GM21529 (cell line): Measurements from ENCODE around the gene PARVB.

ENCODE experiments used
- ATAC-seq: cut with Tn5 transposase; IDR thresholded peaks from one replicate; pipeline ENCODE4 v1.9.1; 2021; ENCODE audit not compliant: unreplicated experiment

The PARVB gene

DNA sequence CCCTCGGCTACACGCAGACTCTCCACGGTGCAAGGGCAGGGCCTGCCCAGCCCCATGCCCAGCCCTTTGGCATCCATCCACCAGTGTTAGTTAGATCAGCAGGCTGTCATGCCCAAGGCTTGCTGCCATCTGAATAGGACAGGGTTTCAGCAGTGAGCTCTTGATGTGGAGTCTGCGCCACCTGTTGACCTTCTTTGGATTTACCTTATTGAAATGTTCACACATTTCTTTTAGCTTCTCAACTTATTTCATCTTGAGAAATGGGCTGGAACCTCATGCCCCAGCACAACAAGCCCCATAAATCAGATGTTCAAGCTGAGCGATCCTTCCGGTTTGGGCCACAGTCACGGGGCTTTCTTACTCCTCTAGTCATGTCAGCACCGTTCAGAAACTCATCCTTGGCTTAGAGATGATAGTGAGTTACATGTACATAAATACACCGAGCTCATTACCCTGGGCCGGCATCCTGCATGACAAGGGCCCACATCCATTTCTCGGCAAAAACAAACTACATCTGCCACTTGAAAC lies 61.7 kb downstream of the PARVB start:
- ATAC-seq = no peak

GRCh38 chr22:44086271-44087088 lies 62.4 kb downstream of the PARVB start:
- ATAC-seq = no peak

- ATAC-seq = no peak
Measured at GRCh38 chr22:44087089-44087430, 63.0 kb downstream of the PARVB start.

DNA sequence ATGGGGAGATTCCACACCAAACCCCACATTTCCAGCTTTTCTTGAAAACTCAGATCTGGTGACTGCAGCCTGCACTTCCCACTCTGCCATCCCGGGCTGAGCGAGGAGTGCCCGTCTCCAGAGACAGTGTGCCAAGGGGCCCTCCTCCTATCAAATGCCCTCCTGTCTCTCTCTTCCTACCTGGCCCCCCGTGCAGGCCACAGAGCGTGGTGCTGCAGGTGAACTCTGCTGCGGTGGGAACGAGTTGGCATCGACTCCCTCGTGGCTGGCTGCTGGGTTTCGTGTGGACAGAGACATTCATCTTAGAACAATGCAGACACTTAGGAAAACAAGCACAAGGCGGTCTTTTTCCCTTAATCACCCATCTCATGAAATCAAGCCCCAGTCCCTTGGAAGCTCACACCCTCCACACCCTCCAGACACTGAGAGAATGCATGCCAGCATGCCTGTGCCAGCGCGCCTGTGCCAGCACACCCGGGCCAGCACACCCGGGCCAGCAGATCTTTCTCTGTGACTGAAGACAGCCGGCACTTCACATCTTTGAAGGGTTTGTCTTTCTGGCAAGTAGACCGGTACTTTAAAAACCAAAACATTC lies 65.0 kb downstream of the PARVB start:
- no peak for ATAC-seq

GRCh38 chr22:44089717-44090570 lies 65.8 kb downstream of the PARVB start:
- ATAC-seq = no peak

GRCh38 chr22:44090571-44090905 lies 66.4 kb downstream of the PARVB start:
- no peak for ATAC-seq

- ATAC-seq = no peak
Measured at GRCh38 chr22:44091021-44091721, 67.1 kb downstream of the PARVB start.

DNA sequence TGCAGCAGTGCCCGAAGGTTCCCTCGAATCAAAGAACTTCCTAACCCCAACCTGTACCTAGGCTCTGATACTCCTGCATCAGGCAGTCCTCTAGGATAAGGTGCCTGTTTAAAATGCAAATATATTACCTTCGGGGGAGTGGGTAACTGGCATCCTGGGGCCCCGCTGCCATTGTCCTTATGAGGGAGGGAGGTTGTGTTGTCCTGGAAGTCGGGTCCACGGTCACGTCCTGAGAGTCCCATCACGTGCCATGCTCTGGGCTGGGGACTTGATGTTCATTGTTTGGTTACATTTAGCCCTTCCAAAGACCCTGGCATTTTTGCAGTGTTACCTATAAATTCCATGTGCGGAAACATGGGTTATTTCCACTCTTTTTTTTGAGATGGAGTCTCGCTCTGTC lies 67.6 kb downstream of the PARVB start:
- ATAC-seq = no peak

- no peak for ATAC-seq
Measured at GRCh38 chr22:44092636-44093220, 68.6 kb downstream of the PARVB start.

DNA sequence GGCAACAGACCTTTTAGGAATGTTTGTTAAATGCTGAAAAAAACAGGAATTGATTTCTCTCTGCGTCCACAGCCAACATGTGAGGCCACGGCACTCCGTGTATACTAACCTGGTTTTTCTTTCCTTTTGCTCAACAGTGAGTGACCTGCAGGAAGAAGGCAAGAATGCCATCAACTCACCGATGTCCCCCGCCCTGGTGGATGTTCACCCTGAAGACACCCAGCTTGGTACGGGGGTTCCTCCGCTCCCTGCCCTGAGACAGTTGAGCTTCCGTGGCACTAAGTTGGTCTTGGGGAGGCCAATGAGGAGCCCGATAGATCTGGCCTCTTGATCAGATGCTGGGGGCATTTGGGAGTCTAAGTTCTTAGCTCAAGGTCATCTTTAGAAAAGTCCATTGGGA lies 69.7 kb downstream of the PARVB start:
- no peak for ATAC-seq

DNA sequence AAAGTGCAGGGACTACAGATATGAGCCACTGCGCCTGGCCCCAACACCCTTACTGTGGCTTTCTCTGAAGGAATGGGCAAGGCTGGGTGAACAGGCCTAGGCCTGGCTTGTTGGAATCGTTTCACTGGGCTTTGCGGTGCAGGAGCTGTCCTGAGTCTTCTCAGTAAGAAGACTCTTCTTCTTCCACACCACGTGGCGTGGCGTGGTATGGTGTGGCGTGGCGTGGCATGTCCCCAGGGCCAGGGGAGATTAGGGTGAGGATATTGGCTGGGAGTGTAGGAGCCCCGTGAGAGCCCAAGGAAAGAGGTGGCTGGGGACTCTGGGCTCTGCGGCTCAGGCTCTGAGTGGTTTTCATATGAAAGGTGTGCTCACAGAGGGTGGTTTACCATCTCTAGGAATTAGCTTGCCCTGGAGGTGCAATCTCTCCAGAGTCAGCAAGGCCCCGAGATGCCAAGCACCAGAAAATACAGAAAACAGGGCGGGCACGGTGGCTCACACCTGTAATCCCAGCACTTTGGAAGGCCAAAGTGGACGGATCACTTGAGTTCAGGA lies 70.7 kb downstream of the PARVB start:
- ATAC-seq = no peak

GRCh38 chr22:44096736-44097135 lies 72.6 kb downstream of the PARVB start:
- ATAC-seq = no peak

DNA sequence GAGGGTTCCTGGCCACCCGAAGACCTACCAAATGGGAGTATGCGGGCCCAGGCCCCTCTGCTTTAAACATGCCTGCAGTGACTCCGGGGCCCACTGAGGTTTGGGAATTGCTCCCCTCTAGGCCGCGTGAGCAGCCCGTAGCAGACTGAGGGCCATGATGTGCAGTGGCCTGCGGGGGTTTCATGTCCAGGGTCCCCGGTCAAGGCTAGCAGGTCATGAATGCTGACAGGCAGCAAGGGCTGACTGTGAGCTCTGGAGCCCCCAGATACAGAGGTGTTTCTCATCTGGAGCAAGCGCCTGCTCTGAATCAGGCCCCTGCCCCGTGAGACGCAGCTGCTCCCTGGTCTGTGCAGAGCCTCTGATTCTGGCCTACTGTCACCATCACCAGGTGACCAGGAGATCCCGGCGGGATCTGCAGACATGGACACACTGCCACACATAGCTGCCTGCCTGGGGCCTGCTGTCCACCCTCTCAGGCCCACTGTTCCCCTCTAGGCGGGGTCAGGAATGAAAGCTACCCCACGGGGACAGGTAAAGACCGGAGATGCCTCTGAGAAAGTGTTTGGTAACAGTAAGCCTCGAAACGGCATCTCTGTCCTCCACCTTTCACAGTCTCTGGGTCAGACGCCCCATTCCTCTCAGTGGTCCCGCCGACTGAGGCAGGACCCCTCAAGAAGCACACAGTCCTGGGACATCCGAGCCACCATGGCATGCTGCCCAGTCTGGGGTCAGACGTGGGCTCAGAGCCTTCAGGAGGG lies 73.3 kb downstream of the PARVB start:
- no peak for ATAC-seq

DNA sequence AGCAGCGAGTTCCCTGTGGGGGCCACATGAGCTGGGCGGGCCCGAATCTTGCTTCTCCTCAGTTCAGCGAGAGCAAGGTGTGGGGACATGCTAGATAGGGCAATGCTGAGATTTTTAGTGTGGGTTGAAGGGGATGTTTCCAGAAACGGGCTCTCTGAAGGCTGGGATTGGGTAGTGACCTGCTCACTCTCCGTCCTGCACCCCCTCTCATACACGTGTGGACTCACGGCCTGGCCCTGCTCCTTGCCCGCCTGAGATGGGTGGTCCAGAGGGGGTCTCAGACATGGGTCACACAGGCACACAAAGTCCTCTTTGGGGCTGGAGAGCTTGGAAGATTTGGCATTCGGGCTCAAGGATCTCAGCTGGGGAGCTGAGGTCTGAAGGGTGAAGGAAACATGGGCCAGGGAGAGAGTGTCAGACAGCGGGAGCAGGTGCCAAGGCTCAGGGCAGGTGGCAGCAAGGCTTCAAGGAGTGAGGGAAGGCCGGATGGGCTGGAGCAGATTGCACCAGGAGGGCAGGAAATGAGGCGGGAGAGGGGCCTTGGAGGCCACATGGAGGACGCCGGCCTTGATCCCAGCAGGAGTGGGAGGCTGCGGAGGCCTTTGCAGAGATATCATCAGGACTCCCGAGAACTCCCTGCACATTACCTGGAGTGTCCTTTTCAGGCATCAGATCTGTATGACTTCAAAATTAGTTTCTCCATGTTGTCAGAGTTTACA lies 74.1 kb downstream of the PARVB start:
- ATAC-seq = no peak

- ATAC-seq = no peak
Measured at GRCh38 chr22:44098966-44099530, 74.9 kb downstream of the PARVB start.

- ATAC-seq = no peak
Measured at GRCh38 chr22:44099696-44100095, 75.6 kb downstream of the PARVB start.

DNA sequence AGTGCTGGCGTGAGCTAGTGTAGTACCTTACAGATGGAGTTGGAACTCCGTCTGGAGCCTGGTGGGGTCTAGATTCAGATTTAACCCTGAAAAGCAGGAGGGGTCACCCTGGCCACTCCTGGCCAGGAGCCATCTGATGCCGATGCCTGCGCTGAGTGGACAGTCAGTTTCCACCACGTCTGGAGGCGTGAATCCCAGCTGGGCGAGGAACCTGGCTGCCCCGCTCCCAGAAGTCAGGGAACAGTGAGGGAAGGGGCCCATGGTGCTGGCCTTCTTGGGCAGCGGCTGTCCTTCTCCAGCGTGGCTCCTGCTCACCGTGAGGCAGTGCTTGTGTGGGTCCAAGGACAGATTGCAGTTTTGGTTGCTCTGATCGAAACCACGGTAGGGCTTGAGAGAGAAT lies 76.3 kb downstream of the PARVB start:
- no peak for ATAC-seq

DNA sequence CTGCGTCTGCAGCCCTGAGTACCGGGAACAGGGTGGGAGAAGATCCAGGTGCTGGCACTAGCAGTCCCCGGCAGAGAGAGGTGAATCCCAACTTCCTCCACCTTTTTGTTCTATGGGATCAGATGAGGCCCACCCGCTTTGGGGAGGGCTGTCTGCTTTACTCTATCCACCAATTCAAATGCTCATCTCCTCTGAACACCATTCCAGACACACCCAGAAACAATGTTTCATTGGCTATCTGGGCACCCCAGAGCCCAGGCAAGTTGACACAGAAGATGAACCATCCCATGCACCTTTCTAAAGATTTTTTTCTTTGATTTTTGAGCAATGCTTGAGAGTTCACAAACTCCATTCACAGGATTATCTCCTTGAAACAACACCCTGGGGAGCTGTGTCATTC lies 78.0 kb downstream of the PARVB start:
- ATAC-seq = no peak

DNA sequence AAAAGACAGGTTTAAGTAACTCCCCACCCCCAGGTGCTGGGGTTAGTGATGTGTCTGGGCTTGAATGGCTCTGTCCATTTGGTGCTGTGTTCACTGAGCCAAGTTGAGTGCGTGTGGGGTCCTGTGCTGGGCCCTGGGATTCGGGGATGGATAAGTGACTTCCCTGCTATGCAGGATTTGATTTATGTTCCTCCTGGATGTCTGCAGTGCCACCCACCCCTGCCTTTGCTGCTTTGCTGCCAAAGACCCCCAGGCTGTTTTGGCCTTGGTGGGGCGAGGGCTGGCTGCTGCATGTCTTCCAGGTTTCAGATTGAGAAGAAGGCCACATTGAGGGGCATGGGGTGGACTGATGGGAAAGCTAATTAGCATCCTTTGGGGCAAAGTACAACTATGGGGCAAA lies 78.8 kb downstream of the PARVB start:
- no peak for ATAC-seq
